Loucy (cell line): ENCODE results near the gene WWOX.

Source experiments
- H2AFZ ChIP-seq: fragments of 200-600 bp; sonication (generic); 2 replicates; pipeline ENCODE4 v1.6.0; 2016; ENCODE audit warnings: antibody characterized with exemption, mild to moderate bottlenecking, low read length, moderate library complexity
- H3F3A ChIP-seq: fragments of 200-600 bp; 2 replicates; pipeline ENCODE4 v1.6.0; 2016; ENCODE audit warnings: antibody characterized with exemption, low read depth, mild to moderate bottlenecking
- H3K27me3 ChIP-seq: fragments of 200-600 bp; sonication (generic); 2 replicates; pipeline ENCODE4 v1.6.1; 2014; ENCODE audit warnings: low read length, mild to moderate bottlenecking; ENCODE audit not compliant: insufficient read depth, poor library complexity, severe bottlenecking
- H3K36me3 ChIP-seq: fragments of 200-600 bp; sonication (generic); 2 replicates; pipeline ENCODE4 v1.6.1; 2016; ENCODE audit warnings: low read length; ENCODE audit not compliant: insufficient read depth
- H3K4me1 ChIP-seq: fragments of 200-600 bp; sonication (generic); 2 replicates; pipeline ENCODE4 v1.5.1; 2014; ENCODE audit warnings: low read length, mild to moderate bottlenecking; ENCODE audit not compliant: insufficient read depth, poor library complexity, severe bottlenecking
- H3K4me2 ChIP-seq: fragments of 200-600 bp; sonication (generic); 2 replicates; pipeline ENCODE4 v1.6.0; 2014; ENCODE audit warnings: antibody characterized with exemption, low read length, low read depth, mild to moderate bottlenecking; ENCODE audit not compliant: poor library complexity, severe bottlenecking
- H3K4me3 ChIP-seq: fragments of 200-600 bp; sonication (generic); 2 replicates; pipeline ENCODE4 v1.5.1; 2014; ENCODE audit warnings: low read length, mild to moderate bottlenecking, mixed read lengths; ENCODE audit not compliant: poor library complexity, severe bottlenecking
- H3K79me2 ChIP-seq: fragments of 200-600 bp; sonication (generic); 2 replicates; pipeline ENCODE4 v1.6.1; 2014; ENCODE audit warnings: low read length; ENCODE audit not compliant: insufficient read depth
- H3K9ac ChIP-seq: fragments of 200-600 bp; sonication (generic); 2 replicates; pipeline ENCODE4 v1.6.0; 2014; ENCODE audit warnings: mild to moderate bottlenecking, low read depth, low read length, moderate library complexity; ENCODE audit not compliant: poor library complexity, severe bottlenecking
- H3K9me2 ChIP-seq: fragments of 200-600 bp; sonication (generic); replicated peaks from 2 replicates; pipeline ENCODE4 v1.6.1; 2016; ENCODE audit warnings: low read depth, low read length, mixed read lengths
- H3K9me3 ChIP-seq: fragments of 200-600 bp; sonication (generic); 2 replicates; pipeline ENCODE4 v1.6.1; 2014; ENCODE audit warnings: mild to moderate bottlenecking, antibody characterized with exemption, low read length, low read depth; ENCODE audit not compliant: insufficient read depth
- H4K20me1 ChIP-seq: fragments of 200-600 bp; sonication (generic); 2 replicates; pipeline ENCODE4 v1.6.0; 2014; ENCODE audit warnings: antibody characterized with exemption, low read length, mild to moderate bottlenecking; ENCODE audit not compliant: insufficient read depth, poor library complexity, severe bottlenecking
- EZH2phosphoT487 ChIP-seq: fragments of 200-600 bp; IDR thresholded peaks from 2 replicates; pipeline ENCODE4 v1.6.1; 2018; ENCODE audit warnings: antibody characterized with exemption, mild to moderate bottlenecking, moderate library complexity, borderline replicate concordance
- TF ChIP-seq, protein P1 (sequence below): fragments of 200-600 bp; sonication (generic); conservative IDR thresholded peaks from 2 replicates; pipeline ENCODE4 v1.5.1; 2014; ENCODE audit warnings: mild to moderate bottlenecking, antibody characterized with exemption, low read length

Gene WWOX

DNA sequence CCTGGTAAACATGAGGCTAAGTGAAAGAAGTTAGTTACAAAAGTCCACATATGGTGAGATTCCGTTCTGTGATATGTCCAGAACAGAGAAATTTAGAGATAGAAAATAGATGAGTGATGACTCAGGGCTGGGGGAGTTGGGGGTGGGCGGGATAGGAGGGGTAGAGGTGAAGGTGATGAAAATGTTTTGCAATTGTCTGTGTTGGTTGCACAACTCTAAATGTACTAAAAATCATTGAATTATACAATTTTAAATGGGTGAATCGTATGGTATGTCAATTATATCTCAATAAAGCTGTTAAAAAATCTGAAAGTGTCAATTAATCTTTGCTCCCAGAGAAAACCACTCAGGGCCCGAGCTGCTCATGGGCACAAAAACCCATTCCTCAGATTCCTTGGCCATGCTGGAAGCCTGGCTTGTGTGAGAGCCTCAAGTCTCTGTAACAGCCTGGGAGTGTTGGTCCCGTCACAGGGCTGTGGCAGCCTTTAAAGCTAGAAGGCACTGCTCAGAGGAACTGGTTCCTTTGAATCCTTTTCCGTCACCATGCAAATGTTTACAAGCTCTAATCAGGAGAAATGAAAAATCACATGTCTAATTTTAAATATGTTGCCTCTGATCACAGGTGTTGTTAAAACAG, 225.3 kb downstream of the WWOX start:
- H3K27me3 ChIP-seq: no peaks in the 10 kb centered on the region
- no peak overlapping the region for H2AFZ ChIP-seq
- H3K9ac ChIP-seq: no peak overlapping the region
- no peaks in the 10 kb centered on the region for H3K79me2 ChIP-seq
- H3F3A ChIP-seq: no peaks in the 10 kb centered on the region
- H3K36me3 ChIP-seq: no peaks in the 10 kb centered on the region
- H4K20me1 ChIP-seq: no peaks in the 10 kb centered on the region
- H3K4me1 ChIP-seq: peaks cover 3% of the 10 kb centered on the region
- H3K9me3 ChIP-seq: no peaks in the 10 kb centered on the region
- H3K4me3 ChIP-seq: no peak overlapping the region
- H3K4me2 ChIP-seq: no peak overlapping the region
- TF ChIP-seq EZH2phosphoT487: no peak
- TF ChIP-seq, protein P1, sequence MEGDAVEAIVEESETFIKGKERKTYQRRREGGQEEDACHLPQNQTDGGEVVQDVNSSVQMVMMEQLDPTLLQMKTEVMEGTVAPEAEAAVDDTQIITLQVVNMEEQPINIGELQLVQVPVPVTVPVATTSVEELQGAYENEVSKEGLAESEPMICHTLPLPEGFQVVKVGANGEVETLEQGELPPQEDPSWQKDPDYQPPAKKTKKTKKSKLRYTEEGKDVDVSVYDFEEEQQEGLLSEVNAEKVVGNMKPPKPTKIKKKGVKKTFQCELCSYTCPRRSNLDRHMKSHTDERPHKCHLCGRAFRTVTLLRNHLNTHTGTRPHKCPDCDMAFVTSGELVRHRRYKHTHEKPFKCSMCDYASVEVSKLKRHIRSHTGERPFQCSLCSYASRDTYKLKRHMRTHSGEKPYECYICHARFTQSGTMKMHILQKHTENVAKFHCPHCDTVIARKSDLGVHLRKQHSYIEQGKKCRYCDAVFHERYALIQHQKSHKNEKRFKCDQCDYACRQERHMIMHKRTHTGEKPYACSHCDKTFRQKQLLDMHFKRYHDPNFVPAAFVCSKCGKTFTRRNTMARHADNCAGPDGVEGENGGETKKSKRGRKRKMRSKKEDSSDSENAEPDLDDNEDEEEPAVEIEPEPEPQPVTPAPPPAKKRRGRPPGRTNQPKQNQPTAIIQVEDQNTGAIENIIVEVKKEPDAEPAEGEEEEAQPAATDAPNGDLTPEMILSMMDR: no peak
- H3K9me2 ChIP-seq: no peaks in the 10 kb centered on the region

DNA sequence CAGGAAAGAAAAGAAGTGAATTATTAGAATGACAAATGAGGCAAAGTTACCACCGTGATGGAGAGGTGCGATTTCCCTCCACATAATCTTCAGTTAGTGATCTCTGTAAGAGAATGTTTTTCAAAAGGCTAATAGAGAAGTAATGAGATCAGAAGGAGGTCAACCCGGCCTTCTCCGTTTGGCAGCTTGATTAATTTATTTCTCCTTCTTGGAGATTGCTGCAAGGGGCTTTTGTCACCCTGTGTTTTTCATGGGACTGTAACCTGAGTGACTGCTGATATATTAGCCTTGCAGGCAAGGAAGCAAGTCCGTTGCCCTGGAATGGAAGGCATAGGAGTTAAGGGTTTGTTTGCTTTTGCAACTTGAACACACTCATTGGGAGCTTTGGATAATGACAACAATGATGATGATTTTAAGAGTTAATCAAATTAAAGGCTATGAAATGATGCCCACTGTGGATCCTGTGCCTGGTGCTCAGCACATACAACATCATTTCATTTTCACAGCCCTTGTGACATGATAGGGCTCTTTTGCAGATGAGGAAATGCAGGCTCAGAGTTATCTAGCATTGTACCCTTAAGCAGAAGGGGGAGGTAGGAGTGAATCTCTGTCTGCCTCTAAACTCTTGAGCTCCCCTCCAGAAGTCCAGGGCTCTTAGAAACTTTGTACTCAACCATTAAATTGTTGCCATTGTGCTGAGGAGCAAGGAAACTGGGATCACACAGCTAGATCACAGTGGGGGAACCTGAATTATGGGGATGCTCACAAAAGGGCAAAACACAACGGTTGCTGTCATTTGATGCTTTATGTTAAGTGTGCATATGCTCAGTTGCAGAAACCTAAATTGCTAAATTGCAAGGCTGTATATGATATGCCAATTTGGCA, 226.3 kb downstream of the WWOX start:
- H3K4me1 ChIP-seq: peaks cover 9% of the 10 kb centered on the region
- no peaks in the 10 kb centered on the region for H3K27me3 ChIP-seq
- no peaks in the 10 kb centered on the region for H3K36me3 ChIP-seq
- no peak overlapping the region for H2AFZ ChIP-seq
- no peak overlapping the region for H3K4me2 ChIP-seq
- H3K9me2 ChIP-seq: no peaks in the 10 kb centered on the region
- no peaks in the 10 kb centered on the region for H3K79me2 ChIP-seq
- H3K4me3 ChIP-seq: no peak overlapping the region
- no peaks in the 10 kb centered on the region for H3K9me3 ChIP-seq
- no peaks in the 10 kb centered on the region for H4K20me1 ChIP-seq
- H3F3A ChIP-seq: no peaks in the 10 kb centered on the region
- TF ChIP-seq EZH2phosphoT487: no peak
- TF ChIP-seq, protein P1: no peak
- H3K9ac ChIP-seq: no peak overlapping the region

DNA sequence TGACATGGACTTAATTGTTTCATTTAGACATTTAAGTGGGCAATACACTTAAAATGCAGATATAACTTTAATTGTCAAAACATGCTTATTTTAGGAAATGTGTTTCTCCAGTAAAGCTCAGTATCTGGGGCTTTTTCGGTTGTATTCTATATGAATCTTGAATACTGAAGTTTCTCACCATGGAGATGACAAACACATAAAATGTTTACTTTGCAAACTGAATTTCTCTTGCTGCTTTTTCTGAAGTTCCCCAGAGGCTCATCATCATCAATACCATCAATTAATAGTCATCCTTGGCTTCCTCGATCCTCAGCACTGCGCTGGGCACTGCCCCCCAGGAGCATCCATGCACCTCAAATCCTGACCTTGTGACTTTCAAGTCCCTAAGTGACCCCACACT, 227.3 kb downstream of the WWOX start:
- no peak overlapping the region for H3K4me2 ChIP-seq
- no peak overlapping the region for H2AFZ ChIP-seq
- no peak overlapping the region for H3K9ac ChIP-seq
- H3K79me2 ChIP-seq: no peaks in the 10 kb centered on the region
- no peaks in the 10 kb centered on the region for H3K9me3 ChIP-seq
- TF ChIP-seq EZH2phosphoT487: no peak
- TF ChIP-seq, protein P1: no peak
- no peaks in the 10 kb centered on the region for H3K36me3 ChIP-seq
- no peaks in the 10 kb centered on the region for H3K27me3 ChIP-seq
- H3K4me3 ChIP-seq: no peak overlapping the region
- H4K20me1 ChIP-seq: no peaks in the 10 kb centered on the region
- H3K4me1 ChIP-seq: peaks cover 10% of the 10 kb centered on the region
- no peaks in the 10 kb centered on the region for H3K9me2 ChIP-seq
- H3F3A ChIP-seq: no peaks in the 10 kb centered on the region
